HUES64 (cell line): Measurements from ENCODE around the gene SPACA7.
"Not testable (repeated sequence)": the region's sequence is repeated elsewhere in the genome, so short reads cannot be mapped to it uniquely, and the experiment has no call there.

Experiments
- H3K27ac ChIP-seq: 2 replicates; pipeline ENCODE4 v1.7.0; 2013; ENCODE audit warnings: low read depth, low read length, inconsistent platforms
- H3K27me3 ChIP-seq: 2 replicates; pipeline ENCODE4 v1.6.1; 2013; ENCODE audit warnings: mild to moderate bottlenecking, low read length; ENCODE audit not compliant: insufficient read depth
- H3K36me3 ChIP-seq: 2 replicates; pipeline ENCODE4 v1.6.1; 2013; ENCODE audit warnings: mild to moderate bottlenecking, low read length; ENCODE audit not compliant: insufficient read depth
- H3K4me1 ChIP-seq: 2 replicates; pipeline ENCODE4 v1.6.1; 2013; ENCODE audit warnings: mild to moderate bottlenecking, low read length, moderate library complexity; ENCODE audit not compliant: insufficient read depth
- H3K4me3 ChIP-seq: 2 replicates; pipeline ENCODE4 v1.5.1; 2013; ENCODE audit warnings: mild to moderate bottlenecking, low read length, moderate library complexity
- H3K9ac ChIP-seq: 2 replicates; pipeline ENCODE4 v1.6.1; 2013; ENCODE audit warnings: mild to moderate bottlenecking, low read depth, low read length
- H3K9me3 ChIP-seq: 2 replicates; pipeline ENCODE4 v1.6.1; 2013; ENCODE audit warnings: low read depth, low read length; ENCODE audit not compliant: insufficient read depth
- WGBS: fragments of 150-250, 120-280 bp; methylation state at CpG from one replicate; pipeline ENCODE4 v1.1.7; 2013; ENCODE audit warnings: missing lambda C conversion rate; 5-methylcytosine and 5-hydroxymethylcytosine counted together

The SPACA7 gene

DNA sequence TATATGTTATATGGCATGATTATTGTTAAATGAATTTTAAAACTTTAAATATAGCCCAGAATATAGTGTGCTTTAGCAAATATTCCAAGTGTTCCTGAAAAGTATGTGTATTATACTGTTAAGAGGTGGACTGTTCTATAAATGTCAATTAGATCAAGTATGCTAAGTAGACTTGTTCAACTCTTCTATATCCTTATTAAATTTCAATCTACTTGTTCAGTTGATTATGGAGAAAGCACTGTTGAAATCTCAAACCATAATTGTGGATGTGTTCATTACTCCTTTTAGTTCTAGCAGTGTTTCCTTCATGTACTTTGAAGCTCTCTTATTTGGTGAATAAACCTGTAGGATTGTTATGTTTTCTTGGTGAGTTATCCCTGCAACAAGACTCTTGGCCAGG is 52.5 kb downstream of the SPACA7 start:
- H3K4me1 ChIP-seq: no peaks in the 10 kb centered on the region
- no peaks in the 10 kb centered on the region for H3K36me3 ChIP-seq
- no peak overlapping the region for H3K9ac ChIP-seq
- no peak overlapping the region for H3K27ac ChIP-seq
- H3K9me3 ChIP-seq: peaks cover 51% of the 10 kb centered on the region
- no peaks in the 10 kb centered on the region for H3K27me3 ChIP-seq
- no peak overlapping the region for H3K4me3 ChIP-seq

DNA sequence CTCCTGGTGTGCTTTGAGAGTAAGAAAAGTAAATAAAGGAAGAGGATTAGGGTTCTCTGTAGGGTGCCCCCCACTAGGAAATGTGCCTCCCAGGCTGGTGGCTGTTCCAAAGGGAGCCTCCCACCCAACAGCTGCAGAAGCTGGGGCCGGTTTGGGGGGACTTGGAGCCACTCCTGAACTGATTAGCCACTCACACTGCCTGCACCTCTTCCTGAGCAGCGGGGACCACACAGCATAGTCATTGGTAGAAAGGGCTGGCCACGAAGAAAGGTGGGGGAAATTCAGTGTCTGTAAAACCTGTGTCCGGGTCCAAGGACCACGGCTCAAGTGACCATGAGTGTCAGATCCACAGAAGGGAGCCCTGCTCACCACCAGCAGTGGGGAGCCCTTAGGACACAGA is 55.6 kb downstream of the SPACA7 start:
- Histone ChIP-seq H3K4me1 (no peaks in the 10 kb centered on the region), H3K36me3 (no peaks in the 10 kb centered on the region), H3K4me3 (no peak overlapping the region)

GRCh38 chr13:112432734-112433133 is 56.6 kb downstream of the SPACA7 start:
- H3K36me3 ChIP-seq, H3K27me3 ChIP-seq, H3K27ac ChIP-seq, H3K9ac ChIP-seq, H3K4me1 ChIP-seq, H3K4me3 ChIP-seq: not testable (repeated sequence)
- 86% methylated on average over 4 of the region's 5 CpGs for WGBS
- H3K9me3 ChIP-seq: peaks cover 41% of the 10 kb centered on the region

More for the DNA sequence above, 55.6 kb downstream of the SPACA7 start:
- H3K27me3 ChIP-seq: no peaks in the 10 kb centered on the region
- H3K27ac ChIP-seq: no peak overlapping the region
- H3K9me3 ChIP-seq: peaks cover 41% of the 10 kb centered on the region
- H3K9ac ChIP-seq: no peak overlapping the region
- WGBS: 91% methylated on average over 5 of the region's 5 CpGs

DNA sequence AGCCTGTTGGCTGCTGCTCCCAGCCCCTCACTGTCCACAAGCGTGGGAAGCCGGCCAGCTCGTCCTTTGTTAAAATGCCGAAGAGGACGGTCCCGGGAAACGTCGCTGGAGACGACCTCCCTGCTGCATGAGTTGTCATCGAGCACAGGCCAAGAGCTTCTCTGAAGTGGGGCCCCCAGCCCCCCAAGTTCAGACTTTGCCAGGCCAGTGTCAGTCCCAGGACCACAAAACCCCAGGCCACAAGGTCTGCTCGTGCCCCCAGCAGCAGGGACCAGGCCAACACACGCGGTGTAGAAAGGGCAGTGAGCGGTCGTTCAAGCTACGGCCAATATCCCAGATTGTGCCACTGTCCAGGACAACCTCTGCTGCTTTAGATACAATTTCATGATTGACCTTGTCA is 57.4 kb downstream of the SPACA7 start:
- 90% methylated on average over 16 of the region's 16 CpGs for WGBS
- H3K4me3 ChIP-seq, H3K4me1 ChIP-seq: not testable (repeated sequence)

DNA sequence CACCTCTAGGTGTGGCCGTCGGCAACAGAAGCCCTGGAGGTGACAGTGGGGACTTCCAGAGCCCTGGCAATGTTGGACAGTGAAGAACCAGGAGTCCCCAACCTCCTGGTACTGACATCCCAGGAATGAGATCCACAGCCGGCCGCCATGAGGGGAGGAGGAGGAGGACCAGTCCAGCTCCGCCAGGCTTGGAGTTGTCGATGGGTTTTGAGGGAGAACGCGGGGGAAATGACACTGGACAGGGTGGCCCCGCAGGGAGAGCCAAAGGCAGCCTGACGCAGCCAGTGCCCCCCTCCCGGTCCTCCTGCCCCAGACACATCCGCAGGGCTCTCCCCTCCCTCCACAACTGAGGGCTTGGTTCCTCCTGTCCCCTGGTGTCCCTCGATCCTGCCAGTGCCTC is 57.9 kb downstream of the SPACA7 start:
- Histone ChIP-seq H3K36me3 (no peaks in the 10 kb centered on the region), H3K9ac (no peak overlapping the region), H3K27ac (no peak overlapping the region), H3K27me3 (no peaks in the 10 kb centered on the region), H3K4me1 (no peaks in the 10 kb centered on the region), H3K4me3 (no peak overlapping the region), H3K9me3 (peaks cover 41% of the 10 kb centered on the region)
- WGBS: 93% methylated on average over 13 of the region's 13 CpGs

More for the DNA sequence above, 57.4 kb downstream of the SPACA7 start:
- not testable (repeated sequence) for H3K27me3 ChIP-seq, H3K27ac ChIP-seq, H3K9ac ChIP-seq, H3K36me3 ChIP-seq
- peaks cover 41% of the 10 kb centered on the region for H3K9me3 ChIP-seq

GRCh38 chr13:112434937-112435523 is 58.9 kb downstream of the SPACA7 start:
- Histone ChIP-seq H3K36me3 (no peaks in the 10 kb centered on the region), H3K27ac (no peak overlapping the region), H3K27me3 (no peaks in the 10 kb centered on the region), H3K4me1 (no peaks in the 10 kb centered on the region), H3K9me3 (peaks cover 31% of the 10 kb centered on the region), H3K4me3 (no peak overlapping the region), H3K9ac (no peak overlapping the region)
- WGBS: 94% methylated on average over 12 of the region's 12 CpGs

- WGBS: 92% methylated on average over 9 of the region's 9 CpGs
- no peaks in the 10 kb centered on the region for H3K27me3 ChIP-seq
Measured at GRCh38 chr13:112435973-112436372, 59.8 kb downstream of the SPACA7 start.

DNA sequence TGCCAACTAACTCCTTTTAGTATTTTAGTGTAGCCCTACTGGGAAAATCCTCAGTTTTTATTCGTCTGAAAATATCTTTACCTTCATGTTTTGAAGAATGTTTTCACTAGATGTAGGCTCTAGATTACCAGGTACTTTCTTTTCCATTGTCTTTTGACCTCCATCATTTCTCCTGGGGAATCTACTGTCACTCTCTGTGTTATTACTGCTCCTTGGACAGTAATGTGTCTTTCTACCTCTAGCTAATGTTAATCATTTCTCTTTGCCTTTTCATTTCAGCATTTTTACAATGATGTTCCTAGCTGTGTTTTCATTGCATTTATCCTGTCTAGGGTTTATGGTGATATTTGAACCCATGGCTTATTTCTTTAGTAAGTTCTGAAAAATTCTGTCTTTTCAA is 61.9 kb downstream of the SPACA7 start:
- WGBS: no CpG with 5 or more reads among the region's 1 CpG
- peaks cover 1% of the 10 kb centered on the region; the same call in 1 of the 2 replicates for H3K4me1 ChIP-seq
- peaks cover 7% of the 10 kb centered on the region for H3K27me3 ChIP-seq
- H3K27ac ChIP-seq: no peak overlapping the region
- peaks cover 19% of the 10 kb centered on the region for H3K9me3 ChIP-seq
- no peak overlapping the region for H3K4me3 ChIP-seq
- no peaks in the 10 kb centered on the region for H3K36me3 ChIP-seq
- H3K9ac ChIP-seq: no peak overlapping the region

More at GRCh38 chr13:112435973-112436372, 59.8 kb downstream of the SPACA7 start:
- peaks cover 23% of the 10 kb centered on the region for H3K9me3 ChIP-seq
- no peaks in the 10 kb centered on the region for H3K36me3 ChIP-seq
- no peaks in the 10 kb centered on the region for H3K4me1 ChIP-seq
- no peak overlapping the region for H3K27ac ChIP-seq
- H3K9ac ChIP-seq: no peak overlapping the region
- no peak overlapping the region for H3K4me3 ChIP-seq

- Histone ChIP-seq H3K9me3 (peaks cover 19% of the 10 kb centered on the region), H3K36me3 (no peaks in the 10 kb centered on the region), H3K9ac (no peak overlapping the region), H3K4me1 (peaks cover 3% of the 10 kb centered on the region; the same call in 1 of the 2 replicates), H3K4me3 (no peak overlapping the region), H3K27ac (no peak overlapping the region), H3K27me3 (peaks cover 11% of the 10 kb centered on the region)
- WGBS: 93% methylated on average over 1 of the region's 2 CpGs
Measured at GRCh38 chr13:112438515-112438914, 62.4 kb downstream of the SPACA7 start.

DNA sequence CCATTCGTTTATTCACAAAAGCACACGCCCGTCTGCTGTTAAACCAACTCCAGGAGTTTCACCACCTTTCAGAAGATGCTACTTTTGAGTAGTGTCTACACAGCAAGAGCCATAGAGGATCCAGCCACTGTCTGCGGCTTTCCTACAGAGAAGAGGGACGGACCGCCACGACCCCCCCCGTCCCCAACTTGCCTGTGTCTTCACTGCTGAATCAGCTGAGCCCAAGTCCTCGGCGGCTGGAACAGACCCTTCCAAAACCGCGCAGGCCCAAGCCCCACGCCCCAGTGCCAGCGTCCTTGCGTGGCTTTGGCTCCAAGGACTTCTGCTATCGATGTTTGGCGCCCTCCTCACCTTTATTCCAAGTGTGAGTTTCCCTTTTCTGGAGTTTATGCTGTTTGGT is 65.1 kb downstream of the SPACA7 start:
- Histone ChIP-seq H3K4me3 (no peak overlapping the region), H3K27ac (no peak overlapping the region)

GRCh38 chr13:112441779-112442310 is 65.7 kb downstream of the SPACA7 start:
- H3K4me1 ChIP-seq: peaks cover 3% of the 10 kb centered on the region; the same call in 1 of the 2 replicates
- H3K9me3 ChIP-seq: peaks cover 16% of the 10 kb centered on the region
- H3K27me3 ChIP-seq: peaks cover 20% of the 10 kb centered on the region
- no peak overlapping the region for H3K27ac ChIP-seq
- no peak overlapping the region for H3K9ac ChIP-seq
- 91% methylated on average over 19 of the region's 19 CpGs for WGBS
- H3K36me3 ChIP-seq: no peaks in the 10 kb centered on the region
- no peak overlapping the region for H3K4me3 ChIP-seq

More for the DNA sequence above, 65.1 kb downstream of the SPACA7 start:
- H3K9me3 ChIP-seq: peaks cover 16% of the 10 kb centered on the region
- no peaks in the 10 kb centered on the region for H3K36me3 ChIP-seq
- H3K4me1 ChIP-seq: peaks cover 3% of the 10 kb centered on the region; the same call in 1 of the 2 replicates
- WGBS: 92% methylated on average over 17 of the region's 17 CpGs
- H3K9ac ChIP-seq: no peak overlapping the region
- H3K27me3 ChIP-seq: peaks cover 20% of the 10 kb centered on the region
